Measurements from ENCODE around the gene GPR55. TPM values are rescaled to one million over a fixed set of nuclear protein-coding genes. Genes with fewer than 3 reads are reported as not detected.

The GPR55 gene
- total RNA-seq, 1 experiment from 2014 or later: not detected

DNA sequence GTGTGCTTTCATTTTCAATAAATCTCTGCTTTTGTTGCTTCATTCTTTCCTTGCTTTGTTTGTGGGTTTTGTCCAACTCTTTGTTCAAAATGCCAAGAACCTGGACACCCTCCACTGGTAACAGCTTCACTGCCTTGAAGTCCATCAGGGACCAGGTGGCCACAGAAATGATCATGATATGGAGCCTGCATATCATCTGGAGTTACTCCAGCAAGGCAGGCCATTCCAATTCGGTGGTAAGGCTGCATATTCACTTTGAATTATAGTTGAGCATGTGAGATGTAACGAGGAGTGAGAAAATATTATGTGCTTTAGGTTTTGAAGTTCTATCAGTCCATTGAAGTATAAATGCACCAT is 44.6 kb upstream of the GPR55 start:
- ChIA-PET POLR2A (no interaction called here), CTCF (no interaction called here)
- DNase-seq (ENCODE audit: low spot score) (no peak), ATAC-seq (no peak)
- H3K4me1 Mint-ChIP-seq: peaks cover 4% of the 10 kb centered on the region; the same call in 1 of the 2 replicates
- no peak overlapping the region for H3K4me3 Mint-ChIP-seq
- H3K27ac Mint-ChIP-seq: no peak overlapping the region
- H3K36me3 Mint-ChIP-seq: peaks cover 4% of the 10 kb centered on the region
- TF ChIP-seq CREB1 (CRISPR knock-in tag; IDR thresholded peaks at IDR 0.05) (no peak), FOXP1 (CRISPR knock-in tag; IDR thresholded peaks at IDR 0.05; ENCODE audit: borderline replicate concordance) (no peak), ZNF263 (CRISPR knock-in tag; IDR thresholded peaks at IDR 0.05; ENCODE audit: low read depth) (no peak), RORB (CRISPR knock-in tag; IDR thresholded peaks at IDR 0.05) (no peak), JUN (CRISPR knock-in tag; IDR thresholded peaks at IDR 0.05) (no peak), FOXK1 (CRISPR knock-in tag; IDR thresholded peaks at IDR 0.05) (no peak), EMX1 (CRISPR knock-in tag; IDR thresholded peaks at IDR 0.05) (no peak), RELA (CRISPR knock-in tag; IDR thresholded peaks at IDR 0.05; ENCODE audit: borderline replicate concordance) (no peak), MYBL2 (CRISPR knock-in tag; IDR thresholded peaks at IDR 0.05) (no peak), TCF7 (CRISPR knock-in tag; IDR thresholded peaks at IDR 0.05; ENCODE audit: low read depth) (no peak), SOX15 (CRISPR knock-in tag; IDR thresholded peaks at IDR 0.05) (no peak), GRHL2 (CRISPR knock-in tag; IDR thresholded peaks at IDR 0.05; ENCODE audit: insufficient replicate concordance, severe bottlenecking) (no peak), ZNF416 (CRISPR knock-in tag; IDR thresholded peaks at IDR 0.05) (no peak), ATF1 (CRISPR knock-in tag; IDR thresholded peaks at IDR 0.05) (no peak)
- TF ChIP-seq, protein P1, sequence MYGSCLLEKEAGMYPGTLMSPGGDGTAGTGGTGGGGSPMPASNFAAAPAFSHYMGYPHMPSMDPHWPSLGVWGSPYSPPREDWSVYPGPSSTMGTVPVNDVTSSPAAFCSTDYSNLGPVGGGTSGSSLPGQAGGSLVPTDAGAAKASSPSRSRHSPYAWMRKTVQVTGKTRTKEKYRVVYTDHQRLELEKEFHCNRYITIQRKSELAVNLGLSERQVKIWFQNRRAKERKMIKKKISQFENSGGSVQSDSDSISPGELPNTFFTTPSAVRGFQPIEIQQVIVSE (CRISPR knock-in tag; IDR thresholded peaks at IDR 0.05; ENCODE audit: borderline replicate concordance): no peak
- TF ChIP-seq, protein P2, sequence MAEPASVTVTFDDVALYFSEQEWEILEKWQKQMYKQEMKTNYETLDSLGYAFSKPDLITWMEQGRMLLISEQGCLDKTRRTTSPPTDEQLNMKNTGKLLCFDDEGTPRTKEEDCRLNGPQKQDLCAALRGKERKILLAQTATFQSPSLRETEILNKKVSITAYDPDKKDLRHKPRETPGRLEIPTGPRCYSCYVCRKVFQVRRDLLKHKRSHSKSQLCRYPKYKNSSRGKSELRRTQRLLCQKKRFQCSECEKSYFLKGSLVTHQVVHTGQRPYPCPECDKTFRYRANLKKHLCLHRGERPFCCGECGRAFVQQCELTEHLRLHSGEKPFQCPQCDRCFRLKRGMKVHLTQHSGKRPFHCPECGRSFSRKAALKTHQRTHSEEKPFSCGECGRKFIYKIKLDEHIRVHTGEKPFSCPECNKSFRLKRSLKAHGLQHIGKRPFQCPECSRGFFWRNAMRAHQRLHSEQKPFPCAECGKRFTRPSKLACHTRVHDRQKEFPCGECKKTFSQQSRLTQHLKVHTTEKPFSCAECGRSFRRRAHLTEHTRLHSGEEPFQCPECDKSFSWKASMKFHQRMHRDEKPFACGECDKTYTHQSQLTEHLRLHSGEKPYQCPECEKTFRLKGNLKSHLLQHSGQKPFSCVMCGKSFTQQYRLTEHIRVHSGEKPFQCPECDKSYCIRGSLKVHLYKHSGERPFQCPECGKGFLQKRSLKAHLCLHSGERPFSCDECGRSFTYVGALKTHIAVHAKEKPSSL (CRISPR knock-in tag; conservative IDR thresholded peaks at IDR 0.05): no peak
- TF ChIP-seq, protein P3, sequence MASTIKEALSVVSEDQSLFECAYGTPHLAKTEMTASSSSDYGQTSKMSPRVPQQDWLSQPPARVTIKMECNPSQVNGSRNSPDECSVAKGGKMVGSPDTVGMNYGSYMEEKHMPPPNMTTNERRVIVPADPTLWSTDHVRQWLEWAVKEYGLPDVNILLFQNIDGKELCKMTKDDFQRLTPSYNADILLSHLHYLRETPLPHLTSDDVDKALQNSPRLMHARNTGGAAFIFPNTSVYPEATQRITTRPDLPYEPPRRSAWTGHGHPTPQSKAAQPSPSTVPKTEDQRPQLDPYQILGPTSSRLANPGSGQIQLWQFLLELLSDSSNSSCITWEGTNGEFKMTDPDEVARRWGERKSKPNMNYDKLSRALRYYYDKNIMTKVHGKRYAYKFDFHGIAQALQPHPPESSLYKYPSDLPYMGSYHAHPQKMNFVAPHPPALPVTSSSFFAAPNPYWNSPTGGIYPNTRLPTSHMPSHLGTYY (CRISPR knock-in tag; IDR thresholded peaks at IDR 0.05): no peak
- TF ChIP-seq, protein P4, sequence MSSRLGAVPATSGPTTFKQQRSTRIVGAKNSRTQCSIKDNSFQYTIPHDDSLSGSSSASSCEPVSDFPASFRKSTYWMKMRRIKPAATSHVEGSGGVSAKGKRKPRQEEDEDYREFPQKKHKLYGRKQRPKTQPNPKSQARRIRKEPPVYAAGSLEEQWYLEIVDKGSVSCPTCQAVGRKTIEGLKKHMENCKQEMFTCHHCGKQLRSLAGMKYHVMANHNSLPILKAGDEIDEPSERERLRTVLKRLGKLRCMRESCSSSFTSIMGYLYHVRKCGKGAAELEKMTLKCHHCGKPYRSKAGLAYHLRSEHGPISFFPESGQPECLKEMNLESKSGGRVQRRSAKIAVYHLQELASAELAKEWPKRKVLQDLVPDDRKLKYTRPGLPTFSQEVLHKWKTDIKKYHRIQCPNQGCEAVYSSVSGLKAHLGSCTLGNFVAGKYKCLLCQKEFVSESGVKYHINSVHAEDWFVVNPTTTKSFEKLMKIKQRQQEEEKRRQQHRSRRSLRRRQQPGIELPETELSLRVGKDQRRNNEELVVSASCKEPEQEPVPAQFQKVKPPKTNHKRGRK (CRISPR knock-in tag; IDR thresholded peaks at IDR 0.05; ENCODE audit: borderline replicate concordance): no peak
- H3K27me3 Mint-ChIP-seq (ENCODE audit: low read depth): no peaks in the 10 kb centered on the region
- H3K9me3 Mint-ChIP-seq: peaks cover 5% of the 10 kb centered on the region

DNA sequence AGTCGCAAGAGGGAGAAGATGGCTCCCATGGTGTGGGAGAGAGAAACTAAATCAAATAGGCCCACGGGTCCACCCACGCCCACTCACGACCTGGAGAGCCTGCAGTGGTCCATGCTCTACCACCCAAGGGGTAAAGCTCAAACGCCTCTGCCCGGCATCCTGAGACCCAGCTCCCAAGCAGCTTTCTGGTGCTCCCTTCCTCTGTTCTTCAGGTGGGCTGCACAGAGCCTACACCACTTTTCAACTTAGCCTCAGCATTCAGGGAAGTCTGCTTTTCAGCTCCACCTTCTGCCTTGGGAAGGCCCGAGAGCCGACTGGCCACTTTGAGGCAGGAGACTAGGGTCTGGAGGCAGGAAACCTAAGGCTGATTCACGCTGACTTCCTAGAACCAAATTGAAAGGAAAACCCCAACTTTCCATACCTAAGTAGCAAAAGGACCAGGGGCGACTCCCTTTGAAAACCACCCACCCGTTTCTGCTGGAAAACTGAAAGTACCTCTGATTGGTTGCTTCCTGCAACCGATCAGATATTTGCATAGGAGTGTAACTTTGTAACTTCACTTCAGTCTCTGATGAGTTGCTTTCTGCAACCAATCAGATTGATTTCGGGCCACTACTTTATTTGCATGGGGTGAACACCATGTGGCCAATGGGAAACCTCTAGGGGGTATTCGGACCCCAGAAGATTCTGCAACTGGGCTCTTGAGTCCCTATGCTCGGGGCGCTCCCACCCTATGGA is 44.0 kb upstream of the GPR55 start:
- POLR2A ChIA-PET: no interaction called here
- DNase-seq (ENCODE audit: low spot score) (no peak), ATAC-seq (no peak)
- CTCF ChIA-PET: interaction anchor here (1.1 kb wide), 1 partner anchor 18 kb away, joined by 3 read pairs; no protein-coding TSS in a partner anchor
- H3K9me3 Mint-ChIP-seq: no peaks in the 10 kb centered on the region
- H3K4me1 Mint-ChIP-seq: no peaks in the 10 kb centered on the region; the same call in 1 of the 2 replicates
- H3K36me3 Mint-ChIP-seq: no peaks in the 10 kb centered on the region
- no peak overlapping the region for H3K4me3 Mint-ChIP-seq
- TF ChIP-seq MXD4 (CRISPR knock-in tag; IDR thresholded peaks at IDR 0.05; ENCODE audit: borderline replicate concordance) (no peak), NFE2L1 (CRISPR knock-in tag; IDR thresholded peaks at IDR 0.05) (no peak), GRHL2 (CRISPR knock-in tag; IDR thresholded peaks at IDR 0.05; ENCODE audit: insufficient replicate concordance, severe bottlenecking) (no peak), ZNF219 (CRISPR knock-in tag; IDR thresholded peaks at IDR 0.05; ENCODE audit: borderline replicate concordance) (no peak)
- TF ChIP-seq, protein P5, sequence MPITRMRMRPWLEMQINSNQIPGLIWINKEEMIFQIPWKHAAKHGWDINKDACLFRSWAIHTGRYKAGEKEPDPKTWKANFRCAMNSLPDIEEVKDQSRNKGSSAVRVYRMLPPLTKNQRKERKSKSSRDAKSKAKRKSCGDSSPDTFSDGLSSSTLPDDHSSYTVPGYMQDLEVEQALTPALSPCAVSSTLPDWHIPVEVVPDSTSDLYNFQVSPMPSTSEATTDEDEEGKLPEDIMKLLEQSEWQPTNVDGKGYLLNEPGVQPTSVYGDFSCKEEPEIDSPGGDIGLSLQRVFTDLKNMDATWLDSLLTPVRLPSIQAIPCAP (CRISPR knock-in tag; IDR thresholded peaks at IDR 0.05): no peak
- TF ChIP-seq, protein P1 (CRISPR knock-in tag; IDR thresholded peaks at IDR 0.05; ENCODE audit: borderline replicate concordance): no peak
- TF ChIP-seq, protein P6, sequence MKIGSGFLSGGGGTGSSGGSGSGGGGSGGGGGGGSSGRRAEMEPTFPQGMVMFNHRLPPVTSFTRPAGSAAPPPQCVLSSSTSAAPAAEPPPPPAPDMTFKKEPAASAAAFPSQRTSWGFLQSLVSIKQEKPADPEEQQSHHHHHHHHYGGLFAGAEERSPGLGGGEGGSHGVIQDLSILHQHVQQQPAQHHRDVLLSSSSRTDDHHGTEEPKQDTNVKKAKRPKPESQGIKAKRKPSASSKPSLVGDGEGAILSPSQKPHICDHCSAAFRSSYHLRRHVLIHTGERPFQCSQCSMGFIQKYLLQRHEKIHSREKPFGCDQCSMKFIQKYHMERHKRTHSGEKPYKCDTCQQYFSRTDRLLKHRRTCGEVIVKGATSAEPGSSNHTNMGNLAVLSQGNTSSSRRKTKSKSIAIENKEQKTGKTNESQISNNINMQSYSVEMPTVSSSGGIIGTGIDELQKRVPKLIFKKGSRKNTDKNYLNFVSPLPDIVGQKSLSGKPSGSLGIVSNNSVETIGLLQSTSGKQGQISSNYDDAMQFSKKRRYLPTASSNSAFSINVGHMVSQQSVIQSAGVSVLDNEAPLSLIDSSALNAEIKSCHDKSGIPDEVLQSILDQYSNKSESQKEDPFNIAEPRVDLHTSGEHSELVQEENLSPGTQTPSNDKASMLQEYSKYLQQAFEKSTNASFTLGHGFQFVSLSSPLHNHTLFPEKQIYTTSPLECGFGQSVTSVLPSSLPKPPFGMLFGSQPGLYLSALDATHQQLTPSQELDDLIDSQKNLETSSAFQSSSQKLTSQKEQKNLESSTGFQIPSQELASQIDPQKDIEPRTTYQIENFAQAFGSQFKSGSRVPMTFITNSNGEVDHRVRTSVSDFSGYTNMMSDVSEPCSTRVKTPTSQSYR (CRISPR knock-in tag; IDR thresholded peaks at IDR 0.05): no peak
- H3K27ac Mint-ChIP-seq: no peak overlapping the region
- H3K27me3 Mint-ChIP-seq (ENCODE audit: low read depth): no peaks in the 10 kb centered on the region

Data from WTC11 (cell line).